CD4-positive, alpha-beta T cell treated with Interleukin-6 at 100 ng/mL for 8 hours (primary cell): ENCODE measurements around the gene SNX10.

ENCODE experiments used
- DNase-seq: peaks from one replicate; pipeline ENCODE4 v3.0.0-alpha.2; 2020; ENCODE audit warnings: mixed read lengths, low spot score

SNX10 gene

DNA sequence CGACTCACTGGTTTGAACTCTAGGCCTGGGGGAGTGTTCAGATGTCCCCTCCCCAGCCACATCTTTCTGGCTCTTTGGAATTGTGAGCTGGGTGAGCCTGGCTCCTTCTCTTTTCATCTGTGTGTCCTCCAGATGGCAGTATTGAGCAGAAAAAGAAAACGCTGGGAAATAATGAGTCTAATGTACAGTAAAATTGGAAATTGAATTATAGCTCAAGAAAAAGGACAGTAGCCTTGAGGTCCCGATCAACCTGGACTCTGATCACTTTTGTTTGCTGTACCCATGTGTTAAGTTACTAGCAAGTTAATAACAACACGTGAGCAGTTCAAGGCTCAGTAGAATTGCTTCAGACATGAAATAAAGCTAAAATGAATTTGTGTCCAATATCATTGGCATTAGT, 77.9 kb downstream of the SNX10 start:
- DNase-seq: peak; percentile 40

GRCh38 chr7:26370011-26370410, 78.3 kb downstream of the SNX10 start:
- DNase-seq: no peak

- DNase-seq: no peak
Measured at GRCh38 chr7:26372249-26372648, 80.6 kb downstream of the SNX10 start.

- DNase-seq: no peak
Measured at GRCh38 chr7:26372704-26373103, 81.0 kb downstream of the SNX10 start.

GRCh38 chr7:26374647-26375373, 83.1 kb downstream of the SNX10 start:
- no peak for DNase-seq

- no peak for DNase-seq
Measured at GRCh38 chr7:26375726-26376174, 84.1 kb downstream of the SNX10 start.

- no peak for DNase-seq
Measured at GRCh38 chr7:26376175-26376917, 84.7 kb downstream of the SNX10 start.

DNA sequence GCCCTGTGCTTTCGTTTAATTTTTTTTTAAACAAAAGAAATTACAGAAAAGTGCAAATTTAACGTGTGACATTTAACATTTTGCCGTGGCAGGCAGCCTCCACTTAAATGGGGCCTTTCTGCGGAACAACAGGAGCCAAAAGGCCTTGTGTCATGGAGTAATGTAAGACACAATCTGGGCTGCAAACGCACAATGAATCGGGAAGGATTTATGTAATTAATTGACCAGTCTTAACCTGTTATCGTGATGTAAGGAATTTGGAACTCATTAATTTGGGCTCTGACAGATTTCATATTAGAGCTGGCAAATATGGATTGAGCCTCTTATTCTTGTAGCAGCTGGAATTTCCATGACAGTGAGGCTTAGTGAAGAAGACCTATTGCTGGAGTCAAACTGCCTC, 86.4 kb downstream of the SNX10 start:
- DNase-seq: no peak

DNA sequence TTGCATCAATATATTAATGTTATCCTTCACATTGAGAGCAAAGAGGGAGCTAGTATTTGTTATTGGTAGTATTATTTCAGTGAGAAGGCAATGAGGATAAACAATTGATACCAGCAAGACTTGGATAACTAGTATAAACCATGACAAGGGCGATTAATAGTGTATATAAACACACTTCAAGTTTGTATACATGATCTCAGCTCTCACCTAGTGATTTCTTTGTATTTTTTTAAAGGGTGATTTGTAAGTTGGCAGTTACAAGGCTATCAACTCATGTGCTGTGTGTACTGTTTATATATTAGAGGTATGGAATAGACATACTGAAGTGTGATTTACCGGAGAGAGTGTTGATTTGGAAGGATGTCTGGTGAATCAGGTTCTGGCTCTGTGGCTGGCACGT, 88.0 kb downstream of the SNX10 start:
- DNase-seq: no peak

DNA sequence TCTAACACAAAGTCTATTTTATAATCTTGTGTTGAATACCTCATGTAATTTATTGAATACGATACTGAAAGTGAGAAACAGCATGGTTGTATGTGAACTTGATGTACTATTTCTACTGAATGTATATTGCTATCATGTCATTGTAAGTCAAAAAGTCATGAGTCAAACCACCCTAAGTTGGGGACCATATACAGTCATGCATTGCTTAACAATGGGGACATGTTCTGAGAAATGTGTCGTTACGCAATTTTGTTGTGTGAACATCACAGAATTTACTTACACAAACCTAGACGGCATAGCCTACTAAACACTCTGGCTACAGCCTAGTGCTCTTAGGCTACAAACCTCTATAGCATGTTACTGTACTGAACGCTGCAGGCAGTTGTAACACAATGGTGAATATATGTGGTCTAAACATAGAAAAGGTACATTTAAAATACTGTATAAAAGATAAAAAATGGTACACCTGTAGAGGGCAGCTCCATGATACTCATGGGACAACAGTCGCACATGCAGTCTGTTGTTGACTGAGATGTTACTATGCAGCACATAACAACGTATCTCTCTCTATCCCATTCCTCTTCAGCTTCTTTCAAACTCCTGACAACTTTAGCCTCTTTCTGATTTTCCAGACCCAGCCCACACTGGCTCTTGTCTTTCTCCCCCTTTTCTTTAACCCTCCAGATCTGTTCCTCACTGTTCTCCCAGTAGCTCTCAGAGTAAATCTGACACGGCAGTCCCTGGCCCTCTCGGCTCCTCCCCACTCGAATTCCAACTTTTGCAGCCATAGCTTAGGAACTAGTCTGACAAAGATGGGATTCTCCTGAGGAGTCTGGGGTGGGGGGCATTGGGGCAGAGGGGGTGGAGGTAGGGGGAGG, 90.1 kb downstream of the SNX10 start:
- no peak for DNase-seq

GRCh38 chr7:26385240-26385639, 93.6 kb downstream of the SNX10 start:
- DNase-seq: no peak

DNA sequence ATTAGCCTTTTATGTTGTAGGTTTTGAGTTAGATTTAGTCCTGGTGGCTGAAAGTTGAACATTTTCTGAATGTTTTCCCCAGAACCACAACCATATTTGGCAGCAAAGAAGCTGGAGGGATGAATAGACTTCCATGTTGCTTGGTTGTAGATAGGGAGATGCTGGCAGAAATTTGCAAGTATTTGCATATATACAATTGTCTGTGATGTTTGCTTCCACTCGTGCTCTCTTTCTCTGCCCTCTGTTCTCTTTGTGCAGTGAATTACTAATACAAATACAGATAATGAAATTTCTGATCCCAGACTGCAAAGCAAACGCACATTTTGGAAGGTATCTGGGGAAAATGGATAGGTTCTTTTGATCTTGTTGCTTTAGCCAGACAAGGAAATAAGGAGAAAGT, 96.1 kb downstream of the SNX10 start:
- DNase-seq: no peak

GRCh38 chr7:26388256-26388655, 96.6 kb downstream of the SNX10 start:
- no peak for DNase-seq

GRCh38 chr7:26390016-26390415, 98.4 kb downstream of the SNX10 start:
- DNase-seq: no peak

DNA sequence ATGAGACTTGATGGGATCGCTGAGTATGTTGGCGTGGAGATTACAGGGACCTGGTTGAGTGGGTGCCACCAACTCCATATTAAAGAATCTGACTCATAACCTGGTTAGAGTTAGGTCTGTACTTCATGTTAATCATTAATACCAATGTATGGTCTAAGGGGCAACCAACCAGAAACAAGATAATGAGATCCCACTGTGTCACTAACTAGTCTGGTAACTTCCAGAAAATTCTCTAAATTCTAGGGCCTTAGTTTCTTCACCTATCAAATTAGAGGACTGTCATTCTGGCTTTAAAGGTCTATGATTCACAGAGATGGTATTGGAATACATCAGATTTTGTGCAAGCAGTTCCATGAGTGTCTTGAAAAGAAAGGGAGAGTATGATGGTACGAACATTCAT, 102.2 kb downstream of the SNX10 start:
- DNase-seq: no peak

DNA sequence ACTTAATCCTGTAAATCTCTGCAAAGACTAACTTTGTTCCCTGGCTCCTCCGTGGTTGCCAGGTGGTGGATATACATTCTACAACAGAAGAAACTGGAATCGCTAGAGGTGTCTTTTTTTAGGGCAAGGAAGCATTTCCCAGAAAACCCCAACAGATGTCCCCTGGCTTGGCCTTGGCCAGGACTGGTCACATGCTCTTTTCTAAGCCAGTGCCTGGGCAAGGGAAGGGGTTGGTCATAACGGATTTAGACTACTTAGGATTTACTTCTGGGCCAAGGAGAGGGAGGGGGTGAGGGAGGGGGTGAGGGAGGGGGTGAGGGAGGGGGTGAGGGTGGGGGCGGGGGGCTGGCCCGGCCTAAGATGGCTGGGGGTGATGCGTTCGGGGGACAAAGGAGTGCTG, 105.7 kb downstream of the SNX10 start:
- no peak for DNase-seq

DNA sequence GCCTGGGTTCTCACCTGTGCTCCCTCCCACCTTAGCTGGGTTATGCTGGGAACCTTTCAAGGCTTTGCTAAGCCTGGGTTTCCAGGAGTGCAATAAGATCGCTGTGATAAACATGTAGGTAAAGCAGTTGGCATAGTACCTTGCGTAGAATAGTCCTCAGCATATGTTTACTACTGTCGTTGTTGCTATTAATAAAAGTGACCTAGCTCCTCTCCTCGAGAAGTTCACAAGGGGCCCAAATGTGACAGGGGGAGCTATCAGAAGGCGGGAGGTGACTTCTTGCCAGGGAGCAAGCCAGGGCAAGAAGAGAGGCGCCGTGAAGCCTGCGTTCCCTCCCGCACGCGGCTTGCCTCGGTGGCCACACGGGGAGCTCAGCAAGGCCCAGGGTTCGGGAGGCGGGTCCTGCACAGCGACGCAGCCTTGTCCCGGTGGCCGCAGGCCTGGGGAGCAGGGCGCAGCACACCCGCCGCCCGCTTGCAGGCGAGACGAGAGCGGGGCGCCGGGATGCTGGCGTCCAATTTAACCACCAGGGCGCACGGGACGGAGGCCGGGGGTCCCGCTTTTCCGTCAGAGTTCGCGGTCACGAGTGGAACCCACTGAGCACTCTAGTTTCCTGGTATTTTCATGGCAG, 106.2 kb downstream of the SNX10 start:
- DNase-seq: no peak

DNA sequence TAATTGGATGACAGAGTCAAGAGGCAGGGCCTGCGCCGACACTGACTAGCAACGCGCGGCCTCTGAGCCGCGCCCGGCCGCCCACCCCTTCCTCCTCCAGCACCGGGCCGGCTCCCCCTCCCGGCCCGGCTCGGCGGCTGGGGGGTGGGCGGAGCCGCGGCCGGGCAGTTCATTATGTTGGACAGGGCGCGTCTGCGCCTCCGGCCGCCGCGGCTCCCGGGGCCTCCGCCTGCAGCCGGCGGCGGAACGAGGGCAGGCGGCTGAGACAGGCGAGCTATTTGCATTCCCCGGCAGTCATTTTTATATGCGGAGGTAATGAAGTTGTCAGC, 106.7 kb downstream of the SNX10 start:
- DNase-seq: no peak

- DNase-seq: peak; percentile 6
Measured at GRCh38 chr7:26398756-26399509, 107.3 kb downstream of the SNX10 start.

GRCh38 chr7:26399736-26400135, 108.1 kb downstream of the SNX10 start:
- DNase-seq: no peak

GRCh38 chr7:26403640-26404039, 112.0 kb downstream of the SNX10 start:
- no peak for DNase-seq
